Retinal pigment epithelial cell (primary cell): ENCODE data around the gene NANOS3.

ENCODE experiments used
- DNase-seq: peaks from one replicate; pipeline ENCODE4 v3.0.0-alpha.2; 2010; ENCODE audit warnings: low read depth
- H3K4me3 ChIP-seq: 2 replicates; pipeline ENCODE4 v1.5.1; 2011; ENCODE audit warnings: mild to moderate bottlenecking, low read length, control low read depth, moderate library complexity
- CTCF ChIP-seq: conservative IDR thresholded peaks from 2 replicates; pipeline ENCODE4 v1.5.1; 2011; ENCODE audit warnings: low read depth, low read length, control low read depth, inconsistent platforms

NANOS3 gene

GRCh38 chr19:13884726-13885591 is 8.0 kb downstream of the NANOS3 start:
- no peak for DNase-seq
- no peak overlapping the region for H3K4me3 ChIP-seq
- TF ChIP-seq CTCF = no peak

GRCh38 chr19:13885826-13886365 is 9.0 kb downstream of the NANOS3 start:
- DNase-seq = no peak
- TF ChIP-seq CTCF = no peak
- H3K4me3 ChIP-seq = no peak overlapping the region

- TF ChIP-seq CTCF = no peak
- DNase-seq = no peak
- H3K4me3 ChIP-seq = no peak overlapping the region
Measured at GRCh38 chr19:13887018-13887436, 10.1 kb downstream of the NANOS3 start.

- DNase-seq = no peak
- no peak overlapping the region for H3K4me3 ChIP-seq
- TF ChIP-seq CTCF = no peak
Measured at GRCh38 chr19:13887517-13887916, 10.6 kb downstream of the NANOS3 start.

GRCh38 chr19:13888281-13888680 is 11.3 kb downstream of the NANOS3 start:
- no peak for DNase-seq
- no peak overlapping the region for H3K4me3 ChIP-seq
- no peak for TF ChIP-seq CTCF

GRCh38 chr19:13890136-13890535 is 13.2 kb downstream of the NANOS3 start:
- TF ChIP-seq CTCF = no peak
- no peak overlapping the region for H3K4me3 ChIP-seq
- DNase-seq = no peak

GRCh38 chr19:13892870-13893269 is 15.9 kb downstream of the NANOS3 start:
- DNase-seq = no peak
- TF ChIP-seq CTCF = no peak
- no peak overlapping the region for H3K4me3 ChIP-seq
